ENCODE measurements around the gene FBXO45.
"Not testable (repeated sequence)": the region's sequence is repeated elsewhere in the genome, so short reads cannot be mapped to it uniquely, and the experiment has no call there.

FBXO45 gene

GRCh38 chr3:196619223-196619622 lies 50.8 kb downstream of the FBXO45 start:
- no peak for DNase-seq (ENCODE audit: low spot score)

- DNase-seq (ENCODE audit: low spot score) = not testable (repeated sequence)
Measured at GRCh38 chr3:196619627-196620026, 51.2 kb downstream of the FBXO45 start.

- no peak for DNase-seq (ENCODE audit: low spot score)
Measured at GRCh38 chr3:196620161-196620604, 51.7 kb downstream of the FBXO45 start.

- no peak for DNase-seq (ENCODE audit: low spot score)
Measured at GRCh38 chr3:196620684-196621083, 52.2 kb downstream of the FBXO45 start.

GRCh38 chr3:196621611-196622010 lies 53.2 kb downstream of the FBXO45 start:
- no peak for DNase-seq (ENCODE audit: low spot score)

- no peak for DNase-seq (ENCODE audit: low spot score)
Measured at GRCh38 chr3:196624067-196624790, 55.8 kb downstream of the FBXO45 start.

- no peak for DNase-seq (ENCODE audit: low spot score)
Measured at GRCh38 chr3:196624907-196625306, 56.4 kb downstream of the FBXO45 start.

- DNase-seq (ENCODE audit: low spot score) = no peak
Measured at GRCh38 chr3:196625331-196625730, 56.9 kb downstream of the FBXO45 start.

GRCh38 chr3:196627918-196628231 lies 59.4 kb downstream of the FBXO45 start:
- no peak for DNase-seq (ENCODE audit: low spot score)

- no peak for DNase-seq (ENCODE audit: low spot score)
Measured at GRCh38 chr3:196629228-196629627, 60.8 kb downstream of the FBXO45 start.

GRCh38 chr3:196631682-196632045 lies 63.2 kb downstream of the FBXO45 start:
- DNase-seq (ENCODE audit: low spot score) = no peak

- DNase-seq (ENCODE audit: low spot score) = peak; percentile 80
Measured at GRCh38 chr3:196632046-196632751, 63.7 kb downstream of the FBXO45 start.

GRCh38 chr3:196633555-196634151 lies 65.2 kb downstream of the FBXO45 start:
- no peak for DNase-seq (ENCODE audit: low spot score)

GRCh38 chr3:196634224-196634623 lies 65.8 kb downstream of the FBXO45 start:
- DNase-seq (ENCODE audit: low spot score) = no peak

GRCh38 chr3:196634829-196635228 lies 66.4 kb downstream of the FBXO45 start:
- DNase-seq (ENCODE audit: low spot score) = no peak

- DNase-seq (ENCODE audit: low spot score) = no peak
Measured at GRCh38 chr3:196636369-196637349, 68.2 kb downstream of the FBXO45 start.

GRCh38 chr3:196637941-196638340 lies 69.5 kb downstream of the FBXO45 start:
- DNase-seq (ENCODE audit: low spot score) = not testable (repeated sequence)

Data from kidney tubule cell (primary cell).